SK-N-SH (cell line): ENCODE data around the gene SPINK1. TPM values are rescaled to one million over a fixed set of nuclear protein-coding genes. Genes with fewer than 3 reads are reported as not detected.

Source experiments
- CTCF ChIA-PET: fragments of 300-600, 350-600 bp; formaldehyde crosslinking; extraction: SDS; loops from one replicate; lab custom pipeline; 2021; lab: Yijun Ruan, JAX
- POLR2A ChIA-PET: fragments of 350-600 bp; sonication (Branson Sonifier 250); formaldehyde crosslinking; extraction: SDS; loops from one replicate; lab custom pipeline; 2020; ENCODE audit warnings: antibody characterized with exemption, inconsistent platforms; lab: Yijun Ruan, JAX
- DNase-seq: peaks from one replicate; pipeline ENCODE4 v3.0.0; 2012
- H2AFZ ChIP-seq: fragments of 200-600 bp; sonication (generic); 2 replicates; pipeline ENCODE4 v1.8.1; 2016; ENCODE audit warnings: antibody characterized with exemption, mild to moderate bottlenecking, low read depth
- H3F3A ChIP-seq: fragments of 200-600 bp; sonication (generic); replicated peaks from 2 replicates; pipeline ENCODE3; 2016; ENCODE audit warnings: antibody characterized with exemption, mild to moderate bottlenecking; ENCODE audit not compliant: insufficient read depth
- H3K27ac ChIP-seq, 2 experiments: fragments of 200-500 bp in 1 of 2; fragments of 200-600 bp in 1 of 2; sonication (Bioruptor generic) in 1 of 2; sonication (generic), shearing (Covaris generic) in 1 of 2; 2 replicates each; pipeline versions ENCODE4 v1.5.1 to v1.6.1; 2014 to 2016; ENCODE audit warnings: low read depth in 2 of 2, inconsistent platforms in 1 of 2, low read length in 1 of 2, mild to moderate bottlenecking in 1 of 2, mixed read lengths in 1 of 2
- H3K27me3 ChIP-seq: fragments of 200-600 bp; sonication (generic), shearing (Covaris generic); 2 replicates; pipeline ENCODE4 v1.6.1; 2016; ENCODE audit warnings: mixed run types; ENCODE audit not compliant: insufficient read depth
- H3K36me3 ChIP-seq, 2 experiments: fragments of 200-500 bp in 1 of 2; fragments of 200-600 bp in 1 of 2; sonication (Bioruptor generic) in 1 of 2; sonication (generic) in 1 of 2; replicated peaks in 1 of 2; 2 replicates each; pipeline versions ENCODE3 to v1.5.1; 2014 to 2016; ENCODE audit warnings: low read length in 1 of 2, mild to moderate bottlenecking in 1 of 2; ENCODE audit not compliant: insufficient read depth in 2 of 2, control insufficient read depth in 1 of 2
- H3K4me1 ChIP-seq, 2 experiments: fragments of 200-500 bp in 1 of 2; fragments of 200-600 bp in 1 of 2; sonication (Bioruptor generic) in 1 of 2; sonication (generic), shearing (Covaris generic) in 1 of 2; 2 replicates each; pipeline versions ENCODE4 v1.5.1 to v1.6.1; 2014 to 2016; ENCODE audit warnings: low read depth in 1 of 2, low read length in 1 of 2, mixed run types in 1 of 2; ENCODE audit not compliant: insufficient read depth in 2 of 2, control insufficient read depth in 1 of 2
- H3K4me2 ChIP-seq: fragments of 200-600 bp; sonication (generic), shearing (Covaris generic); 2 replicates; pipeline ENCODE4 v1.6.1; 2017; ENCODE audit warnings: mixed run types
- H3K4me3 ChIP-seq, 2 experiments: fragments of 200-500 bp in 1 of 2; fragments of 200-600 bp in 1 of 2; sonication (Bioruptor generic) in 1 of 2; sonication (generic), shearing (Covaris generic) in 1 of 2; 2 replicates each; pipeline versions ENCODE4 v1.5.1 to v1.8.1; 2014 to 2016; ENCODE audit warnings: low read depth in 2 of 2, inconsistent platforms in 1 of 2, low read length in 1 of 2, mild to moderate bottlenecking in 1 of 2, mixed read lengths in 1 of 2, moderate library complexity in 1 of 2
- H3K79me2 ChIP-seq: fragments of 200-600 bp; sonication (generic); 2 replicates; pipeline ENCODE4 v1.8.1; 2017; ENCODE audit warnings: mild to moderate bottlenecking; ENCODE audit not compliant: insufficient read depth
- H3K9ac ChIP-seq: fragments of 200-600 bp; sonication (generic); 2 replicates; pipeline ENCODE4 v1.6.1; 2017; ENCODE audit warnings: mixed run types
- H3K9me2 ChIP-seq: fragments of 200-600 bp; sonication (generic); 2 replicates; pipeline ENCODE4 v1.6.1; 2017; ENCODE audit warnings: mixed run types
- H3K9me3 ChIP-seq: fragments of 200-600 bp; sonication (generic); 2 replicates; pipeline ENCODE4 v1.6.1; 2017; ENCODE audit warnings: mixed run types, mild to moderate bottlenecking, moderate library complexity
- H4K20me1 ChIP-seq: fragments of 200-600 bp; sonication (generic); 2 replicates; pipeline ENCODE4 v1.6.1; 2017; ENCODE audit warnings: mild to moderate bottlenecking, mixed run types; ENCODE audit not compliant: insufficient read depth
- EP300 ChIP-seq, 2 experiments: IDR thresholded peaks; 2 replicates each; pipeline versions ENCODE4 v1.4.0 to v1.6.1; 2012; ENCODE audit warnings: borderline replicate concordance in 1 of 2, low read depth in 1 of 2, low read length in 1 of 2
- FOSL2 ChIP-seq: IDR thresholded peaks from 2 replicates; pipeline ENCODE4 v1.4.0; 2012; ENCODE audit warnings: low read depth, mild to moderate bottlenecking, moderate library complexity, borderline replicate concordance
- FOXM1 ChIP-seq: IDR thresholded peaks from 2 replicates; pipeline ENCODE4 v1.4.0; 2012; ENCODE audit warnings: low read depth, mild to moderate bottlenecking
- GATA2 ChIP-seq: sonication (generic); formaldehyde crosslinking; IDR thresholded peaks from 2 replicates; pipeline ENCODE4 v1.5.0; 2020; ENCODE audit warnings: mild to moderate bottlenecking, missing genetic modification reagents
- JUND ChIP-seq: IDR thresholded peaks from 2 replicates; pipeline ENCODE4 v1.4.0; 2012
- MEF2A ChIP-seq: IDR thresholded peaks from 2 replicates; pipeline ENCODE4 v1.4.0; 2012; ENCODE audit warnings: low read depth, borderline replicate concordance
- RAD21 ChIP-seq: IDR thresholded peaks from 2 replicates; pipeline ENCODE4 v1.6.1; 2012; ENCODE audit warnings: mild to moderate bottlenecking, low read length
- RCOR1 ChIP-seq: fragments of 150-350 bp; IDR thresholded peaks from 2 replicates; pipeline ENCODE4 v1.6.1; 2017; ENCODE audit warnings: antibody characterized with exemption, low read length
- RFX5 ChIP-seq: IDR thresholded peaks from 2 replicates; pipeline ENCODE4 v1.6.1; 2012; ENCODE audit warnings: mild to moderate bottlenecking, improper control_type of control experiment, low read length
- RXRA ChIP-seq: IDR thresholded peaks from 2 replicates; pipeline ENCODE4 v1.4.0; 2012; ENCODE audit warnings: low read depth, mild to moderate bottlenecking, borderline replicate concordance
- TAF1 ChIP-seq: IDR thresholded peaks from 2 replicates; pipeline ENCODE4 v1.6.1; 2012; ENCODE audit warnings: low read depth, mild to moderate bottlenecking, low read length, moderate library complexity, borderline replicate concordance
- TCF12 ChIP-seq: IDR thresholded peaks from 2 replicates; pipeline ENCODE4 v1.4.0; 2012
- TEAD4 ChIP-seq: IDR thresholded peaks from 2 replicates; pipeline ENCODE4 v1.4.0; 2012; ENCODE audit warnings: mild to moderate bottlenecking, borderline replicate concordance; ENCODE audit not compliant: insufficient read depth
- polyA plus RNA-seq, 3 experiments: library from polyadenylated mRNA; depleted of rRNA; stranded (reverse); fragments of >200 nt; gene quantifications; 2 replicates each; pipeline ENCODE4 v1.2.3, GENCODE V29; 2012
- TF ChIP-seq, protein P1 (sequence below): IDR thresholded peaks from 2 replicates; pipeline ENCODE4 v1.6.1; 2012; ENCODE audit warnings: mild to moderate bottlenecking, low read depth, low read length, moderate library complexity
- TF ChIP-seq, protein P2 (sequence below): fragments of 200-600 bp; sonication (generic); IDR thresholded peaks from 2 replicates; pipeline ENCODE4 v1.6.1; 2017; ENCODE audit warnings: antibody characterized with exemption, mild to moderate bottlenecking, moderate library complexity
- TF ChIP-seq, protein P3 (sequence below): IDR thresholded peaks from 2 replicates; pipeline ENCODE4; 2012
- TF ChIP-seq, protein P4 (sequence below): IDR thresholded peaks from 2 replicates; pipeline ENCODE4 v1.4.0; 2012; ENCODE audit warnings: low read depth
- TF ChIP-seq, protein P5 (sequence below): IDR thresholded peaks from 2 replicates; pipeline ENCODE4 v1.4.0; 2012; ENCODE audit warnings: low read depth, borderline replicate concordance

SPINK1 gene
- polyA plus RNA-seq, 1 of the 3 experiments (the other 2 are of a cell fraction), result not detected

DNA sequence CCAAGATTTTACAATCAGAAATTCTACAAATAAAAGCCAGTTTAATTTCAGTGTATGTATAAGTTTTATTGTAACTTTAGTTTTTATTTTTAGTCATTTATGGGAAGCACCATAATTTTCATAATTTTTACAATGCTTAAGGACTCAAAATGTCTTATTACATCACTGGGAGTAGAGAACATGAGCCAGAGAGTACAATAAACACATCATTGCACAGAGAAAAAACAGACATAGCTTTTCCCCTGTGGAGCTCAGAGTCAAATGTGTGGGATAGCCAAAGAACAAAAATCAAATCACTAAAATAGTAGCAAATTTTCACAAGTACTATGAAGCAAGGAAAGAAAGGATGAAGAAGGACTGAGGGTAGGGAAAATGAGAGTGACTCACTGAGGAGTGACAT lies 43.4 kb downstream of the SPINK1 start:
- no peak for DNase-seq
- Histone ChIP-seq H3K27ac (no peak overlapping the region), H4K20me1 (no peaks in the 10 kb centered on the region), H3K9me3 (no peaks in the 10 kb centered on the region), H3K4me1 (no peaks in the 10 kb centered on the region; a peak in 2 of 4 replicates), H3K4me2 (no peak overlapping the region), H3K9ac (no peak overlapping the region), H2AFZ (no peak overlapping the region), H3K36me3 (no peaks in the 10 kb centered on the region), H3F3A (peaks cover 3% of the 10 kb centered on the region), H3K9me2 (no peaks in the 10 kb centered on the region), H3K4me3 (no peak overlapping the region), H3K27me3 (no peaks in the 10 kb centered on the region), H3K79me2 (no peaks in the 10 kb centered on the region)
- TF ChIP-seq TAF1 (no peak), TEAD4 (no peak), FOSL2 (no peak), MEF2A (no peak), FOXM1 (no peak), EP300 (IDR thresholded peaks at IDR 0.05; ENCODE audit: borderline replicate concordance in 1 of 2, low read depth in 1 of 2, low read length in 1 of 2) (no peak), TCF12 (no peak), GATA2 (CRISPR knock-in tag) (no peak), RAD21 (no peak), RCOR1 (no peak), RXRA (no peak), RFX5 (no peak), JUND (no peak)
- TF ChIP-seq, protein P1, sequence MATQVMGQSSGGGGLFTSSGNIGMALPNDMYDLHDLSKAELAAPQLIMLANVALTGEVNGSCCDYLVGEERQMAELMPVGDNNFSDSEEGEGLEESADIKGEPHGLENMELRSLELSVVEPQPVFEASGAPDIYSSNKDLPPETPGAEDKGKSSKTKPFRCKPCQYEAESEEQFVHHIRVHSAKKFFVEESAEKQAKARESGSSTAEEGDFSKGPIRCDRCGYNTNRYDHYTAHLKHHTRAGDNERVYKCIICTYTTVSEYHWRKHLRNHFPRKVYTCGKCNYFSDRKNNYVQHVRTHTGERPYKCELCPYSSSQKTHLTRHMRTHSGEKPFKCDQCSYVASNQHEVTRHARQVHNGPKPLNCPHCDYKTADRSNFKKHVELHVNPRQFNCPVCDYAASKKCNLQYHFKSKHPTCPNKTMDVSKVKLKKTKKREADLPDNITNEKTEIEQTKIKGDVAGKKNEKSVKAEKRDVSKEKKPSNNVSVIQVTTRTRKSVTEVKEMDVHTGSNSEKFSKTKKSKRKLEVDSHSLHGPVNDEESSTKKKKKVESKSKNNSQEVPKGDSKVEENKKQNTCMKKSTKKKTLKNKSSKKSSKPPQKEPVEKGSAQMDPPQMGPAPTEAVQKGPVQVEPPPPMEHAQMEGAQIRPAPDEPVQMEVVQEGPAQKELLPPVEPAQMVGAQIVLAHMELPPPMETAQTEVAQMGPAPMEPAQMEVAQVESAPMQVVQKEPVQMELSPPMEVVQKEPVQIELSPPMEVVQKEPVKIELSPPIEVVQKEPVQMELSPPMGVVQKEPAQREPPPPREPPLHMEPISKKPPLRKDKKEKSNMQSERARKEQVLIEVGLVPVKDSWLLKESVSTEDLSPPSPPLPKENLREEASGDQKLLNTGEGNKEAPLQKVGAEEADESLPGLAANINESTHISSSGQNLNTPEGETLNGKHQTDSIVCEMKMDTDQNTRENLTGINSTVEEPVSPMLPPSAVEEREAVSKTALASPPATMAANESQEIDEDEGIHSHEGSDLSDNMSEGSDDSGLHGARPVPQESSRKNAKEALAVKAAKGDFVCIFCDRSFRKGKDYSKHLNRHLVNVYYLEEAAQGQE, result no peak
- TF ChIP-seq, protein P2, sequence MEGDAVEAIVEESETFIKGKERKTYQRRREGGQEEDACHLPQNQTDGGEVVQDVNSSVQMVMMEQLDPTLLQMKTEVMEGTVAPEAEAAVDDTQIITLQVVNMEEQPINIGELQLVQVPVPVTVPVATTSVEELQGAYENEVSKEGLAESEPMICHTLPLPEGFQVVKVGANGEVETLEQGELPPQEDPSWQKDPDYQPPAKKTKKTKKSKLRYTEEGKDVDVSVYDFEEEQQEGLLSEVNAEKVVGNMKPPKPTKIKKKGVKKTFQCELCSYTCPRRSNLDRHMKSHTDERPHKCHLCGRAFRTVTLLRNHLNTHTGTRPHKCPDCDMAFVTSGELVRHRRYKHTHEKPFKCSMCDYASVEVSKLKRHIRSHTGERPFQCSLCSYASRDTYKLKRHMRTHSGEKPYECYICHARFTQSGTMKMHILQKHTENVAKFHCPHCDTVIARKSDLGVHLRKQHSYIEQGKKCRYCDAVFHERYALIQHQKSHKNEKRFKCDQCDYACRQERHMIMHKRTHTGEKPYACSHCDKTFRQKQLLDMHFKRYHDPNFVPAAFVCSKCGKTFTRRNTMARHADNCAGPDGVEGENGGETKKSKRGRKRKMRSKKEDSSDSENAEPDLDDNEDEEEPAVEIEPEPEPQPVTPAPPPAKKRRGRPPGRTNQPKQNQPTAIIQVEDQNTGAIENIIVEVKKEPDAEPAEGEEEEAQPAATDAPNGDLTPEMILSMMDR, result no peak
- TF ChIP-seq, protein P3, sequence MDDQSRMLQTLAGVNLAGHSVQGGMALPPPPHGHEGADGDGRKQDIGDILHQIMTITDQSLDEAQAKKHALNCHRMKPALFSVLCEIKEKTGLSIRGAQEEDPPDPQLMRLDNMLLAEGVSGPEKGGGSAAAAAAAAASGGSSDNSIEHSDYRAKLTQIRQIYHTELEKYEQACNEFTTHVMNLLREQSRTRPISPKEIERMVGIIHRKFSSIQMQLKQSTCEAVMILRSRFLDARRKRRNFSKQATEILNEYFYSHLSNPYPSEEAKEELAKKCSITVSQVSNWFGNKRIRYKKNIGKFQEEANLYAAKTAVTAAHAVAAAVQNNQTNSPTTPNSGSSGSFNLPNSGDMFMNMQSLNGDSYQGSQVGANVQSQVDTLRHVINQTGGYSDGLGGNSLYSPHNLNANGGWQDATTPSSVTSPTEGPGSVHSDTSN, result no peak
- TF ChIP-seq, protein P4, sequence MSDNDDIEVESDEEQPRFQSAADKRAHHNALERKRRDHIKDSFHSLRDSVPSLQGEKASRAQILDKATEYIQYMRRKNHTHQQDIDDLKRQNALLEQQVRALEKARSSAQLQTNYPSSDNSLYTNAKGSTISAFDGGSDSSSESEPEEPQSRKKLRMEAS, result no peak
- TF ChIP-seq, protein P5, sequence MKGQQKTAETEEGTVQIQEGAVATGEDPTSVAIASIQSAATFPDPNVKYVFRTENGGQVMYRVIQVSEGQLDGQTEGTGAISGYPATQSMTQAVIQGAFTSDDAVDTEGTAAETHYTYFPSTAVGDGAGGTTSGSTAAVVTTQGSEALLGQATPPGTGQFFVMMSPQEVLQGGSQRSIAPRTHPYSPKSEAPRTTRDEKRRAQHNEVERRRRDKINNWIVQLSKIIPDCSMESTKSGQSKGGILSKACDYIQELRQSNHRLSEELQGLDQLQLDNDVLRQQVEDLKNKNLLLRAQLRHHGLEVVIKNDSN, result no peak
- ChIA-PET CTCF (interaction anchor here (2.1 to 3.2 kb wide), 2 partner anchors 35 to 160 kb away, joined by 6 to 13 read pairs; no protein-coding TSS in a partner anchor), POLR2A (no interaction called here)
